NCI-H146 (cell line): ENCODE measurements around the gene DOK5.
"Not testable (repeated sequence)": the region's sequence is repeated elsewhere in the genome, so short reads cannot be mapped to it uniquely, and the experiment has no call there.

Experiments
- DNase-seq: peaks from one replicate; lab custom pipeline; 2025; lab: John Stamatoyannopoulos, UW

DOK5 gene

GRCh38 chr20:54472607-54473006, 2.8 kb upstream of the DOK5 start:
- no peak for DNase-seq

GRCh38 chr20:54473340-54473739, 2.1 kb upstream of the DOK5 start:
- DNase-seq: no peak

- no peak for DNase-seq
Measured at GRCh38 chr20:54474046-54474445, 1.3 kb upstream of the DOK5 start.

GRCh38 chr20:54474866-54475265, 527 bp upstream of the DOK5 start:
- DNase-seq: no peak

GRCh38 chr20:54476169-54477009, 996 bp downstream of the DOK5 start:
- DNase-seq: no peak

GRCh38 chr20:54477191-54477955, 2.0 kb downstream of the DOK5 start:
- no peak for DNase-seq

GRCh38 chr20:54479138-54479906, 3.9 kb downstream of the DOK5 start:
- DNase-seq: no peak

- not testable (repeated sequence) for DNase-seq
Measured at GRCh38 chr20:54479937-54480336, 4.5 kb downstream of the DOK5 start.

GRCh38 chr20:54481442-54481841, 6.0 kb downstream of the DOK5 start:
- no peak for DNase-seq

GRCh38 chr20:54485631-54486030, 10.2 kb downstream of the DOK5 start:
- DNase-seq: no peak

GRCh38 chr20:54486585-54486984, 11.2 kb downstream of the DOK5 start:
- DNase-seq: no peak

- DNase-seq: no peak
Measured at GRCh38 chr20:54488442-54488841, 13.0 kb downstream of the DOK5 start.

- no peak for DNase-seq
Measured at GRCh38 chr20:54491506-54491905, 16.1 kb downstream of the DOK5 start.

GRCh38 chr20:54494303-54495006, 19.1 kb downstream of the DOK5 start:
- no peak for DNase-seq

GRCh38 chr20:54497931-54498718, 22.7 kb downstream of the DOK5 start:
- DNase-seq: no peak

- no peak for DNase-seq
Measured at GRCh38 chr20:54499111-54499510, 23.7 kb downstream of the DOK5 start.

GRCh38 chr20:54502179-54502578, 26.8 kb downstream of the DOK5 start:
- DNase-seq: no peak

GRCh38 chr20:54506643-54507042, 31.2 kb downstream of the DOK5 start:
- no peak for DNase-seq

GRCh38 chr20:54510541-54511129, 35.2 kb downstream of the DOK5 start:
- DNase-seq: no peak

GRCh38 chr20:54512694-54513093, 37.3 kb downstream of the DOK5 start:
- no peak for DNase-seq
